ENCODE data around the gene RAI1. TPM values are rescaled to one million over a fixed set of nuclear protein-coding genes. Genes with fewer than 3 reads are reported as not detected.

RAI1 gene
- total and polyA plus RNA-seq, 2 of the 8 experiments (the other 6 are each of a cell fraction or from before 2014, with no cell fraction given) = 0.39 to 1.2 TPM

DNA sequence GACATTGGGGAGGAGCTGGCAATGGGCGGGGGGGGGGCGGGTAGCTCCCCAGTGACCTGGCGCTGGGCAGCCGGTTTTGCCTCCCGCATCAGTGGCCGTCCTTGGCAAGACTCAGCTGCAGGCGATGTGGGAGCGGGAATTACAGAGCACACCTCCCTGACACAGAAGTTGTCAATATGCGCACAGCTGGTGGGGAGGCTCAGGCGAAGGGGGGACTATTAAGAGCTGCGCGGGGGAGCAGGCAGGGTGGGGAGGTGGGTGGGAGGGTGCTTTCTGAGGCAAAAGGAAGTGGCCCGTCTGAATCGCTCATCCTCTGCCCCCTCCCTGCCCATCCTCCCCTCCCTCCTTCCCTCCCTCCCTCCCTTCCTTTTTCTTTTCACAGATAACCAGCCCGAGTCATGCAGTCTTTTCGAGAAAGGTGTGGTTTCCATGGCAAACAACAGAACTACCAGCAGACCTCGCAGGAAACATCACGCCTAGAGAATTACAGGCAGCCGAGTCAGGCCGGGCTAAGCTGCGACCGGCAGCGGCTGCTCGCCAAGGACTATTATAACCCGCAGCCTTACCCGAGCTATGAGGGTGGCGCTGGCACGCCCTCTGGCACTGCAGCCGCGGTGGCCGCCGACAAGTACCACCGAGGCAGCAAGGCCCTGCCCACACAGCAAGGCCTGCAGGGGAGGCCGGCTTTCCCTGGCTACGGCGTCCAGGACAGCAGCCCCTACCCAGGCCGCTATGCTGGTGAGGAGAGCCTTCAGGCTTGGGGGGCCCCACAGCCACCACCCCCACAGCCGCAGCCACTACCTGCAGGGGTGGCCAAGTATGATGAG is 111.5 kb downstream of the RAI1 start:
- Histone ChIP-seq H2BK120ac (replicated peaks; ENCODE audit: low read depth, low read length) (no peak overlapping the region), H3K79me2 (ENCODE audit: control insufficient read depth in 1 of 2, insufficient read depth in 2 of 2, low read length in 2 of 2) (no peaks in the 10 kb centered on the region), H3K4me2 (ENCODE audit: insufficient read depth in 1 of 2, low read depth in 2 of 2, low read length in 2 of 2) (peak overlapping the region; percentile 51 to 63), H2AK5ac (ENCODE audit: low read depth, low read length) (no peak overlapping the region; the same call in 1 of the 2 replicates), H3K9me3 (ENCODE audit: insufficient read depth in 2 of 2, low read depth in 1 of 2, low read length in 1 of 2) (no peaks in the 10 kb centered on the region), H4K20me1 (replicated peaks in 1 of 2; ENCODE audit: control insufficient read depth in 1 of 2, insufficient read depth in 2 of 2, low read length in 2 of 2) (peaks cover 0 to 6% of the 10 kb centered on the region in 2 experiments), H3K4ac (replicated peaks; ENCODE audit: insufficient read length, low read depth, low read length) (no peak overlapping the region), H3K56ac (replicated peaks; ENCODE audit: insufficient read length, low read depth, low read length) (no peak overlapping the region), H3K4me3 (ENCODE audit: extremely low read depth in 1 of 4, insufficient read depth in 2 of 4, low read depth in 3 of 4, low read length in 4 of 4) (peak overlapping the region in 2 of 4 experiments; percentile 14 to 37; a peak in 1 of 8 replicates), H3K14ac (ENCODE audit: insufficient read length) (no peak overlapping the region), H3K18ac (ENCODE audit: extremely low read depth, low read length) (no peak overlapping the region), H3K36me3 (ENCODE audit: control insufficient read depth in 2 of 4, insufficient read depth in 4 of 4, low read length in 3 of 4) (no peaks in the 10 kb centered on the region), H3K27ac (ENCODE audit: low read depth, low read length) (no peak overlapping the region), H4K8ac (ENCODE audit: extremely low read depth, insufficient read depth, low read length) (no peak overlapping the region), H4K5ac (ENCODE audit: insufficient read length, low read depth, low read length) (no peak overlapping the region), H3K79me1 (ENCODE audit: low read depth, low read length) (no peaks in the 10 kb centered on the region), H3K23ac (ENCODE audit: insufficient read length) (no peak overlapping the region), H3K27me3 (replicated peaks in 1 of 4; ENCODE audit: control insufficient read depth in 3 of 4, extremely low read depth in 1 of 4, insufficient read depth in 3 of 4, low read length in 3 of 4) (peaks cover 0 to 28% (median 20%) of the 10 kb centered on the region in 4 experiments; a peak in 6 of 7 replicates), H3K4me1 (replicated peaks in 1 of 4; ENCODE audit: control insufficient read depth in 3 of 4, insufficient read depth in 4 of 4, low read length in 3 of 4) (peaks cover 5 to 31% (median 22%) of the 10 kb centered on the region in 4 experiments), H2BK15ac (ENCODE audit: low read length) (peak overlapping the region; percentile 61; the same call in 1 of the 2 replicates), H2AFZ (ENCODE audit: low read length) (no peak overlapping the region), H4K91ac (replicated peaks; ENCODE audit: insufficient read length, low read length) (peak overlapping the region; percentile 42), H3K23me2 (ENCODE audit: low read depth, low read length) (peaks cover 3% of the 10 kb centered on the region; the same call in 1 of the 2 replicates), H2BK20ac (ENCODE audit: low read length) (no peak overlapping the region), H2BK5ac (ENCODE audit: low read depth, low read length) (no peak overlapping the region), H3K9ac (replicated peaks in 1 of 4; ENCODE audit: extremely low read depth in 1 of 4, low read depth in 3 of 4, low read length in 3 of 4) (no peak overlapping the region), H2BK12ac (ENCODE audit: low read depth, low read length) (no peak overlapping the region)
- ChIA-PET POLR2A (ENCODE audit: partially characterized antibody) (interaction anchor here (0.7 to 3.6 kb wide), 5 partner anchors 13 to 81 kb away, joined by 3 to 20 read pairs (median 3); no protein-coding TSS in a partner anchor), CTCF (ENCODE audit: partially characterized antibody) (interaction anchor here (0.5 to 3.4 kb wide), 11 partner anchors 8 to 118 kb away, joined by 3 to 13 read pairs (median 3); no protein-coding TSS in a partner anchor)
- 25% methylated on average over 26 of the region's 38 CpGs; no CpG with 5 or more reads in 1 of the 2 experiments for whole genome bisulfite sequencing, 2 experiments (ENCODE audit: extremely low coverage in 1 of 2, insufficient coverage in 1 of 2, insufficient read length in 1 of 2, insufficient replicate concordance in 2 of 2, low coverage in 1 of 2, low lambda C conversion rate in 2 of 2, missing lambda C conversion rate in 1 of 2)
- no peak for FAIRE-seq
- no peak for DNase-seq (ENCODE audit: low read depth in 1 of 2, low spot score in 2 of 2)
- TF ChIP-seq SIN3A (conservative IDR thresholded peaks at IDR 0.05 in 1 of 2, IDR thresholded peaks at IDR 0.05 in 1 of 2; ENCODE audit: low read depth in 1 of 2, low read length in 2 of 2) = peak in 1 of 2 experiments; percentile 22; a peak in 1 of 4 replicates
- TF ChIP-seq RAD21 (IDR thresholded peaks at IDR 0.05 in 1 of 2, conservative IDR thresholded peaks at IDR 0.05 in 1 of 2; ENCODE audit: low read depth in 2 of 2, low read length in 2 of 2) = no peak
- no peak for TF ChIP-seq TBP (IDR thresholded peaks at IDR 0.05; ENCODE audit: low read depth, low read length)
- no peak for TF ChIP-seq YY1 (IDR thresholded peaks at IDR 0.05; ENCODE audit: low read depth, low read length)
- no peak for TF ChIP-seq SUZ12 (IDR thresholded peaks at IDR 0.05; ENCODE audit: low read length)

Measured in H1 (cell line).